H9 (cell line): ENCODE results near the gene ARL17B. TPM values are rescaled to one million over a fixed set of nuclear protein-coding genes. Genes with fewer than 3 reads are reported as not detected.

Experiments used
- DNase-seq: peaks from one replicate; pipeline ENCODE4 v3.0.0-alpha.2; 2017
- H2AFZ ChIP-seq: one replicate; pipeline ENCODE4 v1.6.1; 2013; ENCODE audit warnings: mild to moderate bottlenecking, low read length, control low read depth, moderate library complexity
- H2AK5ac ChIP-seq: 2 replicates; pipeline ENCODE4 v1.6.1; 2013; ENCODE audit warnings: low read length, control low read depth, mixed read lengths; ENCODE audit not compliant: insufficient read length
- H2BK120ac ChIP-seq: one replicate; pipeline ENCODE4 v1.6.1; 2013; ENCODE audit warnings: low read depth, mild to moderate bottlenecking, low read length, control low read depth, inconsistent platforms; ENCODE audit not compliant: poor library complexity, severe bottlenecking
- H2BK12ac ChIP-seq: 2 replicates; pipeline ENCODE4 v1.6.1; 2013; ENCODE audit warnings: low read length, control low read depth, mixed read lengths, low read depth; ENCODE audit not compliant: insufficient read length
- H2BK15ac ChIP-seq: 2 replicates; pipeline ENCODE4 v1.6.1; 2013; ENCODE audit warnings: low read depth, low read length, control low read depth
- H2BK20ac ChIP-seq: one replicate; pipeline ENCODE4 v1.6.1; 2013; ENCODE audit warnings: low read depth, mild to moderate bottlenecking, low read length, control low read depth, inconsistent platforms; ENCODE audit not compliant: poor library complexity, severe bottlenecking
- H2BK5ac ChIP-seq: 2 replicates; pipeline ENCODE4 v1.6.1; 2013; ENCODE audit warnings: low read length, control low read depth, mixed read lengths; ENCODE audit not compliant: insufficient read length
- H3K14ac ChIP-seq: 2 replicates; pipeline ENCODE4 v1.6.1; 2013; ENCODE audit warnings: low read length, control low read depth; ENCODE audit not compliant: insufficient read depth
- H3K18ac ChIP-seq: 2 replicates; pipeline ENCODE4 v1.6.1; 2013; ENCODE audit warnings: low read depth, mild to moderate bottlenecking, mixed read lengths, low read length, control low read depth; ENCODE audit not compliant: insufficient read length
- H3K23ac ChIP-seq: 2 replicates; pipeline ENCODE4 v1.6.1; 2013; ENCODE audit warnings: low read length, control low read depth, mixed read lengths, low read depth; ENCODE audit not compliant: insufficient read length
- H3K23me2 ChIP-seq: 2 replicates; pipeline ENCODE4 v1.6.1; 2013; ENCODE audit warnings: low read depth, mild to moderate bottlenecking, mixed read lengths, low read length, control low read depth; ENCODE audit not compliant: insufficient read length, poor library complexity, severe bottlenecking
- H3K27ac ChIP-seq: 2 replicates; pipeline ENCODE4 v1.5.1; 2013; ENCODE audit warnings: low read length, control low read depth, mixed read lengths, low read depth; ENCODE audit not compliant: insufficient read length
- H3K27me3 ChIP-seq: 2 replicates; pipeline ENCODE4 v1.6.1; 2013; ENCODE audit warnings: low read length, control low read depth, inconsistent platforms; ENCODE audit not compliant: insufficient read depth
- H3K4ac ChIP-seq: 2 replicates; pipeline ENCODE4 v1.6.1; 2013; ENCODE audit warnings: low read depth, mild to moderate bottlenecking, control low read depth, inconsistent platforms, low read length, moderate library complexity
- H3K4me1 ChIP-seq: 2 replicates; pipeline ENCODE4 v1.6.1; 2013; ENCODE audit warnings: low read length, control low read depth, inconsistent platforms; ENCODE audit not compliant: insufficient read depth
- H3K4me2 ChIP-seq: 2 replicates; pipeline ENCODE4 v1.6.1; 2013; ENCODE audit warnings: low read length, control low read depth, mixed read lengths; ENCODE audit not compliant: insufficient read length, insufficient read depth
- H3K56ac ChIP-seq: 2 replicates; pipeline ENCODE4 v1.6.1; 2013; ENCODE audit warnings: low read depth, mild to moderate bottlenecking, mixed read lengths, low read length, control low read depth; ENCODE audit not compliant: insufficient read length
- H3K79me1 ChIP-seq: 2 replicates; pipeline ENCODE4 v1.6.1; 2013; ENCODE audit warnings: low read depth, mild to moderate bottlenecking, moderate library complexity, low read length, control low read depth, inconsistent platforms; ENCODE audit not compliant: insufficient read depth, poor library complexity, severe bottlenecking
- H3K79me2 ChIP-seq: 2 replicates; pipeline ENCODE4 v1.6.1; 2013; ENCODE audit warnings: low read length, control low read depth, inconsistent platforms; ENCODE audit not compliant: insufficient read depth
- H3K9ac ChIP-seq: 2 replicates; pipeline ENCODE4 v1.6.1; 2013; ENCODE audit warnings: low read length, control low read depth, mixed read lengths; ENCODE audit not compliant: insufficient read length; ENCODE audit errors: extremely low read depth
- H3K9me3 ChIP-seq: one replicate; pipeline ENCODE4 v1.6.1; 2013; ENCODE audit warnings: low read depth, low read length, inconsistent platforms; ENCODE audit not compliant: control insufficient read depth
- H3T11ph ChIP-seq: one replicate; pipeline ENCODE4 v1.6.1; 2013; ENCODE audit warnings: mild to moderate bottlenecking, low read length, control low read depth, inconsistent platforms
- H4K20me1 ChIP-seq: one replicate; pipeline ENCODE4 v1.6.1; 2013; ENCODE audit not compliant: control insufficient read depth, insufficient read length, insufficient read depth
- H4K5ac ChIP-seq: 2 replicates; pipeline ENCODE4 v1.6.1; 2013; ENCODE audit warnings: low read depth, mild to moderate bottlenecking, mixed read lengths, low read length, control low read depth; ENCODE audit not compliant: insufficient read length
- H4K8ac ChIP-seq: replicated peaks from 2 replicates; pipeline ENCODE4 v1.6.1; 2013; ENCODE audit warnings: low read length, control low read depth, mixed read lengths, low read depth; ENCODE audit not compliant: insufficient read length
- H4K91ac ChIP-seq: 2 replicates; pipeline ENCODE4 v1.6.1; 2013; ENCODE audit warnings: low read depth, mild to moderate bottlenecking, moderate library complexity, mixed read lengths, low read length, control low read depth; ENCODE audit not compliant: insufficient read length
- H3K27ac Mint-ChIP-seq, 3 experiments: 2 replicates in 2 of 3; 3 replicates in 1 of 3; pipeline ENCODE4 v1.8.0; 2020 to 2021; ENCODE audit warnings: mixed read lengths in 3 of 3, mild to moderate bottlenecking in 1 of 3, moderate library complexity in 1 of 3
- H3K27me3 Mint-ChIP-seq: 2 replicates; pipeline ENCODE4 v1.8.0; 2021; ENCODE audit warnings: low read depth, mild to moderate bottlenecking, moderate library complexity, mixed read lengths
- H3K36me3 Mint-ChIP-seq, 3 experiments: 2 replicates in 2 of 3; 3 replicates in 1 of 3; pipeline ENCODE4 v1.8.0; 2020 to 2021; ENCODE audit warnings: low read depth in 3 of 3, mixed read lengths in 3 of 3; ENCODE audit not compliant: insufficient read depth in 1 of 3
- H3K4me1 Mint-ChIP-seq, 2 experiments: 2 replicates each; pipeline ENCODE4 v1.8.0; 2020; ENCODE audit warnings: mixed read lengths in 2 of 2
- H3K4me3 Mint-ChIP-seq, 2 experiments: 2 replicates in 1 of 2; 3 replicates in 1 of 2; pipeline ENCODE4 v1.8.0; 2020 to 2021; ENCODE audit warnings: mild to moderate bottlenecking in 2 of 2, mixed read lengths in 2 of 2, moderate library complexity in 1 of 2
- H3K9me3 Mint-ChIP-seq, 2 experiments: 2 replicates in 1 of 2; 3 replicates in 1 of 2; pipeline ENCODE4 v1.8.0; 2020; ENCODE audit warnings: mild to moderate bottlenecking in 2 of 2, mixed read lengths in 2 of 2, moderate library complexity in 1 of 2
- CTCF ChIP-seq: fragments of 200-600 bp; sonication (generic); conservative IDR thresholded peaks from 3 replicates; pipeline ENCODE4 v1.8.0; 2021; ENCODE audit warnings: antibody characterized with exemption, mild to moderate bottlenecking
- WGBS: extraction: QIAGEN DNeasy Blood & Tissue Kit; methylation state at CpG from one replicate; pipeline ENCODE4 v1.1.7; 2013; ENCODE audit warnings: missing lambda C conversion rate, low lambda C conversion rate, mixed read lengths; ENCODE audit not compliant: insufficient read length; ENCODE audit errors: extremely low coverage; 5-methylcytosine and 5-hydroxymethylcytosine counted together
- total RNA-seq: library from RNA; stranded (reverse); gene quantifications from 2 replicates; pipeline ENCODE4 v1.2.1, GENCODE V29; 2021

ARL17B gene
- total RNA-seq, 1 experiment from 2014 or later, result 10.8 TPM

- H2AK5ac ChIP-seq, result no peak overlapping the region
Observed at GRCh38 chr17:46262271-46262670, 99.3 kb downstream of the ARL17B start.

More at GRCh38 chr17:46262271-46262670, 99.3 kb downstream of the ARL17B start:
- Histone ChIP-seq H3K27me3 (peaks cover 9% of the 10 kb centered on the region; the same call in 1 of the 2 replicates), H2BK20ac (no peak overlapping the region), H3K27ac (no peak overlapping the region), H2AFZ (no peak overlapping the region), H2BK12ac (no peak overlapping the region), H3K14ac (no peak overlapping the region), H3K56ac (no peak overlapping the region), H4K91ac (no peak overlapping the region), H3K23me2 (peaks cover 13% of the 10 kb centered on the region), H3K79me1 (no peaks in the 10 kb centered on the region), H3K23ac (no peak overlapping the region), H3K79me2 (no peaks in the 10 kb centered on the region), H3K4me1 (no peaks in the 10 kb centered on the region), H3K9ac (no peak overlapping the region), H4K8ac (no peak overlapping the region), H3K18ac (no peak overlapping the region), H3K4ac (no peak overlapping the region), H4K20me1 (no peaks in the 10 kb centered on the region), H3K4me2 (no peak overlapping the region), H2BK15ac (no peak overlapping the region), H2BK120ac (no peak overlapping the region), H3T11ph (no peak overlapping the region), H3K9me3 (no peaks in the 10 kb centered on the region), H2BK5ac (no peak overlapping the region), H4K5ac (no peak overlapping the region)
- Mint-ChIP-seq H3K4me3 (no peak overlapping the region), H3K27ac (no peak overlapping the region), H3K27me3 (peaks cover 80% of the 10 kb centered on the region), H3K36me3 (peaks cover 5 to 6% (median 5%) of the 10 kb centered on the region in 3 experiments; a peak in 5 of 7 replicates), H3K4me1 (peaks cover 6 to 10% of the 10 kb centered on the region in 2 experiments), H3K9me3 (no peaks in the 10 kb centered on the region; a peak in 2 of 5 replicates)
- no peak for TF ChIP-seq CTCF
- WGBS, result no CpG with 5 or more reads among the region's 8 CpGs
- peak; percentile 34 for DNase-seq
